Suppressor macrophage treated with lipopolysaccharide for 4 hours (primary cell): Measurements from ENCODE around the gene SMG6.
"Not testable (repeated sequence)": the region's sequence is repeated elsewhere in the genome, so short reads cannot be mapped to it uniquely, and the experiment has no call there.

ENCODE experiments used
- DNase-seq: peaks from one replicate; pipeline ENCODE4 v3.0.0-alpha.2; 2020

Gene SMG6

GRCh38 chr17:2259769-2260536, 43.6 kb downstream of the SMG6 start:
- no peak for DNase-seq

- DNase-seq = not testable (repeated sequence)
Observed at GRCh38 chr17:2258830-2259229, 44.8 kb downstream of the SMG6 start.

- no peak for DNase-seq
Observed at GRCh38 chr17:2253768-2254406, 49.7 kb downstream of the SMG6 start.

GRCh38 chr17:2253362-2253761, 50.2 kb downstream of the SMG6 start:
- no peak for DNase-seq

GRCh38 chr17:2251098-2251497, 52.5 kb downstream of the SMG6 start:
- no peak for DNase-seq

- no peak for DNase-seq
Observed at GRCh38 chr17:2250140-2251095, 53.2 kb downstream of the SMG6 start.

- no peak for DNase-seq
Observed at GRCh38 chr17:2247005-2247404, 56.6 kb downstream of the SMG6 start.

- peak; percentile 85 for DNase-seq
Observed at GRCh38 chr17:2244545-2245525, 58.8 kb downstream of the SMG6 start.

GRCh38 chr17:2243953-2244352, 59.6 kb downstream of the SMG6 start:
- no peak for DNase-seq

- no peak for DNase-seq
Observed at GRCh38 chr17:2241823-2242222, 61.8 kb downstream of the SMG6 start.

GRCh38 chr17:2240541-2240940, 63.0 kb downstream of the SMG6 start:
- no peak for DNase-seq

GRCh38 chr17:2239882-2240430, 63.6 kb downstream of the SMG6 start:
- DNase-seq = no peak

GRCh38 chr17:2239170-2239551, 64.4 kb downstream of the SMG6 start:
- DNase-seq = no peak

- no peak for DNase-seq
Observed at GRCh38 chr17:2238432-2239169, 65.0 kb downstream of the SMG6 start.

GRCh38 chr17:2237950-2238349, 65.6 kb downstream of the SMG6 start:
- DNase-seq = no peak

- DNase-seq = no peak
Observed at GRCh38 chr17:2237521-2237921, 66.1 kb downstream of the SMG6 start.

GRCh38 chr17:2235792-2236366, 67.7 kb downstream of the SMG6 start:
- DNase-seq = no peak

GRCh38 chr17:2235265-2235664, 68.3 kb downstream of the SMG6 start:
- DNase-seq = no peak

- DNase-seq = peak; percentile 35
Observed at GRCh38 chr17:2233441-2233947, 70.1 kb downstream of the SMG6 start.

GRCh38 chr17:2232244-2232638, 71.3 kb downstream of the SMG6 start:
- no peak for DNase-seq

GRCh38 chr17:2230877-2231276, 72.7 kb downstream of the SMG6 start:
- no peak for DNase-seq
